ENCODE data around the gene KCNAB1.

The KCNAB1 gene

DNA sequence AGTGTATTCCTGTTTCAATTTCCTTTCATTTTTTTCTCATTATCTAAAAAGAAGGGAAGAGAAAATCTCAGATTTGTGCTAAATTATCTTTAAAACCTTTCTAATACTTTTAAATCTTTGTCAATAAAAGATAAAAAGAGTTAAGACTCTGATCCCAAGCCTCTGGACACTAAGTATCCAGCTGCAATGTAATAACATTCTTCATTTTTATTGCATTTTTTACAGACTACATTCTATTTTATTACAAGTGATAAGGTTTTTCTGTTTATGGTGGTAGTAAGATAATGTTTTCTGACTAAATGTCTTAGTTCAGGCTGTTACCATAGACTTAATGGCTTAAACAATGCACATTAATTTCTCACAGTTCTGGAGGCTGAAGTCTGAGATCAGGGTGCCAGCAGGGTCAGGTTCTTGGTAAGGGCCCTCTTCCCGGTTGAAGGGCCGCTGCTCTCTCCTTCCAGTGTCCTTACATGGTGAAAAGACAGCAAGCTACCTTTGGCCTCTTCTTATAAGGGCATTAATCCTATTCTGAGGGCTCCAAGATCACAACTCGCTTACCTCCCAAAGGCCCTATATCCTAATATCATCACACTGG, 19.7 kb downstream of the KCNAB1 start:
- DNase-seq = no peak

DNA sequence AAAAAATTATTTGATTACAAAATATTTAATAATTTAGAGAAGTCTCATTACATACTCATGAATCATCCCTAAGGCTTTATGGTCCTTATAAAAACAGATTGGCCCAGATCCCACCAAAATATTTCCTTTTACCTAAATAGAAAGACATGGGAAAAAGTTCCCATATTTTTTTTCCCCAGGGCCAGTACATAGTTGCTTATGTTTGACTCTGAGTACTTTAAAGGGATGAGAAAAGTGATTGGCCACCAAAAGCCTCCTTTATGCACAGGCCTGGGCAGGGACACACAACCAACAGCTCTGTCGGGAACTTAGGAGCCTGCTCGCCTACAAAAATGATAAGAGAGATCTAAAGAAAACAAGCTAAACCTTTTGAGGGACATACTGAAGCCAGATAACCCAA, 22.3 kb downstream of the KCNAB1 start:
- DNase-seq = peak; percentile 67

DNA sequence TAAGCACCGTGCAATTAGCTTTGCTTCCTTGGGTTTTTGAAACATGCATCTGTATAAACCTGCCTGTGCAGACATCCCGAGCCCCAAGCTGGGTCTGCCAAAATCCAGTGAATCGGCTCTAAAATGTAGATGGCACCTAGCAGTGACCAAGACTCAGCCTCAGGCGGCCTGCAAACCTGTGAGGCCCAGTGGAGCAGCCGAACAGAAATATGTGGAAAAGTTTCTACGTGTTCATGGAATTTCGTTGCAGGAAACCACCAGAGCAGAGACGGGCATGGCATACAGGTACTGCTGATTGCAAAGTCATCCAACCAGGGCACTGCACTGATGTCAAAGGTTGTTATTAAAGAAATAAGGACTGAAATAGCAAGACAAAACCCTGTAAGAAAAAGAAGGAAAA, 22.8 kb downstream of the KCNAB1 start:
- DNase-seq = no peak

DNA sequence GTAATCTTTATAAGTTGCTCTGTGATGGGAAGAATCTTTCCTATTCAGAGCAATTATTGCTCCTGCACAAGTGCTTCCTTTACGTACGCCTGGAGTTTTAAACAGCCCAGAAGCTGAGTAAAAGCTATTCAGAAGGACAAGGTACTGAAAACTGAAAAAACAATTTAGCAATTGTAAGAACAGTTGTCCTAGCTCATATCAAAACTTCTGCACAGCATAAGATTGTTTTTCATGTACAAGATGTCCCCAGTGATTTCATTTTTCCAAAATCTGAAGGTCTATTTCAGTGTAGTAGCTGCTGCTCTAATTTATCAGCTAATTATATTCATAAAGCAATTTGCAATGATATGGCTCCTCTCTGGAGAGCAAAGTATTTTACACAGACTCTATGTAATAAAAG, 23.7 kb downstream of the KCNAB1 start:
- DNase-seq = no peak

DNA sequence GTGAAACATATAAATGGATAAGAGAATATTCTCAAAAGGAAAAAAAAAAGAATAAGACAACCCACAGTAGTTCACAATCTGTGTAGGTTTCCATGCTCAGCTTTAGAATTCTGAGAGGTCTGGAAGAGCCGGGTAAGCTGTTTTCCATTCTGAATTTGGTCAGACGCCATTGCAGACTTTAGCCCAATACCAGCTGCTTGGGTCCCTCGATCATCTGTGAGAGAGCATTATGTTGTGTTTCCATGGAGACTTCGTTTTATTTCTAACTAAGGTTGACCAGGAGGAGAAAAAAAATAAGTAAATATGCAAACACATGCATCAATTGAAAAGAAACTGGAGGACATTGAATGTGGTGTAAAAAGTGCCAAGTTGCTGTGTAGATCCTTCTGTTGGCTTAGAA, 25.5 kb downstream of the KCNAB1 start:
- DNase-seq = no peak

DNA sequence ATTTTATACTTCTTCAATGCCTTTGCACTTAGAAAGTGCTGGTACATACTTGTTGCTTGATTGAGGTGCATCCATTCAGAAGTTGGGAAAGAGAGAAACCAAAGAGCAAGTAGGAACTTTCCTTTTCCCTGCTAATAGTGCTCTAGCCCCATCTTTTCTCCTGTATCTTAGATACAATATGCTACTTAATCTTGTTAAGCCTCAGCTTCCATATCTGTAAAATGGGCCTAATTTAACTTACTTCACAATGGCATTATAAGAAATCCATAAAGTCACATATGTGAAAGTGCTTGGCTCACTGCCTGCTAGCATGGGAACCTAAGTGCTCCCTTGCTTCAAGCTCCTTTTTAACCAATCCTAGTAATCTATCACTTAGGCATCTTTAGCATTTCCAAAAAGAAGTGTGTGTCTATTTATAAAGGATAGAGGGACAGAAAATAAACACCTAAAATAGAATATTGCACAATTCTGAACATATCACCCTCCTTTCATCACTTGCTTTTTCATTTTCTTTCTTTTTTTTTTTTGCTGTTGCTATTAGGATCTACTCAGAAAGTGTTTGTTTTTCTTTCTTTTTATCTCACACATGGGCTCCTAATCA, 28.1 kb downstream of the KCNAB1 start:
- no peak for DNase-seq

DNA sequence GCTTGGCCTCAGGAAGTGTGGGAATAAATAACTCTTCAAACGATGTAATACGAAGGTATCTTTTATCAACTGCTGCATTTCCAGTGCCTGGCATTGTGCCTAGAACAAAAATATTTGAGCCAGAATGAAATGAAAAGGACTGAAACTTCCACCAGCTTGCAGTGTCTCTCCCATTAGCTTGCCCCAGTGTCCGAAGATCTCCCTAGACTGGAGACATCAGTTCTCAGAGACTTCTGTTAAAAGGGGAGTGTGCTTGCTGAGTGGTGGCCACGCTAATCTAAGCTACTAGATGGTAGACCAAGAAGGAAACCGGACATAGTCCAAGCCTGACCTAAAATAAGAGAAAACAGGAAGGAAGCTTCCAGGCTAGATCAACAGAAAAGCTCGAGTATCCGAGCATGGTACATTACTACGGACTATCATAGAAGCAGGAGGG, 28.6 kb downstream of the KCNAB1 start:
- DNase-seq = no peak

DNA sequence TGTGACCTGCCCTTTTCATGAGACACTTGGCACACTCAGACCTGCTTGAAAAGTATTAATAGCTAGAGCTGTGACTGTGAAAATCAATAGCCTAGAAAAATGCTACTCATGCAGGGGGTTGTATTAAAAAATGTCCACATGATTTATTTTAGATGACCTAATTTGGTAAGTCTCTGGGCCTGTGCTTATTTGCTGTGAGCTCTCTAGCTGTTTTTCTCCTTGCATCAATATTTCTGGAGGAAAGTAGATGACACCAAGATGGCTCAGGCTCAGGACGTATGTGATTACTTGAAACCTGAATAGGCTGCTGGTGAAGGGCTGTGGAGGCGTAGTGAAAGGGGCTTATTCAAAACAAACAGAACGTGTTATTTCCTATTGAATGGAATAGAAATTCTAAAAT, 29.5 kb downstream of the KCNAB1 start:
- DNase-seq = no peak

DNA sequence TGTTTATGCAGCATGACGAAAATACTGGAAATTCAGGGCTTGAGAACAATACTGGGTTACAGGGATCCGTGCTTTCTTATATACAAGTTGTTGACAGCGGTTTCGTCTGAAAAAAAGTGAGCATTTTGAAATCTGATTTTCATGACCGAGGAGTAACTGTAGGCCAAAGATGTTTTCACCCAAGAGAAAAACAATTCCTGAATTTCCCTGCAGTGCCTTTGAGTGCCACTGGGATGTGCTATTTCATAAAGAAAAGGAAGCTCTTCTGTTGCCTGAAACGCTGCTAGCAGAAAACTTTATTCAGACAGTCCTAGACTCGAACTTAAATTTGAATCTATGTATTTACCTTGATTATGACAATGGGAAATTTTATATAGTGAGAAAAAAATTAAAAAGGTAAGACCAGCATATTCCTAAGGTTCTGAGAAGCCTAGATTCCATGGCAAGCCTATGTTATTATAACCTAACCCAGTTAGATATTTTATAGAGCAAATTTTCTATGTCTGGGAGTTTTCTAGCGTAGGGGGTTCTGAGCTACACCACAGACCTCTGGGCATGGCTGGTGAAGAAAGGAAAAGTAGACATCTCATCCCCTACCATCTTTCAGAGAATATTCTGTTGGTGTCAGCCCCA, 30.2 kb downstream of the KCNAB1 start:
- peak; percentile 50 for DNase-seq

DNA sequence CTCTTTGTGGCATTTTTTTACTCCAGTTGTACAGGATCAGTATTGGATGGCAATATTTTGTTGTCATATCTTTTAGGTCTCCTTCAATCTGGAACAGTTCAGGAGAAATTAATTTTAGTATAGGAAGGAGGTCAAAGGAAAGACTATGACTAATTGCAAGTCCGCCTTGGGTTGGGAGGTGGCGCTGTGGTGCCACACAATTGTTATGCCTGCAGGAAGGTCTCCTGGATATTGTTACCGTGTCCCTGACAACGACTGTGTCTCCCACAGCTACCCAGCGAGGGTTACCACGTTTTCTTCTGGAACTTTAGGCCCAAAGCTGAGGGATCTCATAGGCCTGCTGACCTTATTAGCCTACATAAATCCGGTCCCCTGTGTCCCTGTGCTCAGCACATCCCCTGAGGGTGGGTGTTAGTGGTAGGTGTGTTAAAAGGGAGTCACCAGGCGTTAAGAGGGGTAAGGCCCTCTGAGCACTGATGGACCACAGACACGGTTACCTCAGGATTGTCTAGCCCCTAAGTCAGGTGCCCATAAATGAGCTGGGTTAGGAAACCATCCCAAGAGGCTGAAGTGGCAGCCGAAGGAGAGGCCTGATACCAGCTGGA, 31.5 kb downstream of the KCNAB1 start:
- DNase-seq = peak; percentile 61

DNA sequence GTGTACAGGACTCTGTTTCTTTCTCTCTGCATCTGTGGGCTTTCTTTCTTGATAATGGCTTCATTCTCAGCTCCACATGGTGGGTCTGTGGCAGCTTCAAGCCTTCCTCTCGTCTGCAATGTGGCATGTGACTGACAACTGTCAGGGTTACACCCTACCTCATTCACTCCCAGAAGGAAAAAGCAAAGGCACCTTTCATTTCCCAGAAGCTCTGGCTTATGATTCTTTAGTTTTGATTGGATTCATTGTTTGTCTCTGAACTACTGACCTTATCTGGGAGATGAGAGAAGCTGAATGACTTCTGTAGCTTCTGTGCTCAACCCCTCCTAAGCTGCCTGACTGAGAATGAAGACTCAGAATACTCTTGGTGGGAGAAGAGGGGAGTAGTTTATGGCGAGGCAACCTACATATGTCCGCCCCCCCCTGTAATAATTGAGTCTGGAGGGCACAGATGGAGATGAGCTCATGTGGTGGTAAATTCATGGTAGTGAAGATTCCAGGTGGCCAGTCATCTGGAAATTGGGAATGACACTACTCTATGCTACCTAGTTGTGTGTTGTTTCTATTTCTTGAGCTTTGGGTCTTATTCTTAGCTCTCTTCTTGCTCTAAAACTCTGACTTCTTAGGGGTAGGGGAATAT, 38.4 kb downstream of the KCNAB1 start:
- no peak for DNase-seq

DNA sequence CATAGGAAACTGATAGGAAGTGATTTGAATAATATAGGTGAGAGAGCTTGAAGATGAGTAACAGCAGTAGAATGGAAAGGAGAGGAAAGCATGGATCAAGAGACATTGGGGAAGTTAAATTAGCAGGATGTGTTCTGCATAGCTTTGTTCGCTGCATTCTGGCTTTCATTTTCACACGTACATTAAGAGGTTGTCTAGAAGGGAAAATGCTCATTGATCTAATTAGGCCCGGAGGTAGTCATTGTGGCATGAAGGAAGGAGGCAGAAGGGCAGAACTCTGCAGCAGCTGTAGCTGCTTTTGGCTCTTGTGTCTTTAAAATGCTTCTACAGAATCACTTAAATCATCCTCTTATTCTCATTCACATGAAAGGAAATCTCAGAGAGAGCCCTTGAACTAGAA, 40.3 kb downstream of the KCNAB1 start:
- DNase-seq = no peak

DNA sequence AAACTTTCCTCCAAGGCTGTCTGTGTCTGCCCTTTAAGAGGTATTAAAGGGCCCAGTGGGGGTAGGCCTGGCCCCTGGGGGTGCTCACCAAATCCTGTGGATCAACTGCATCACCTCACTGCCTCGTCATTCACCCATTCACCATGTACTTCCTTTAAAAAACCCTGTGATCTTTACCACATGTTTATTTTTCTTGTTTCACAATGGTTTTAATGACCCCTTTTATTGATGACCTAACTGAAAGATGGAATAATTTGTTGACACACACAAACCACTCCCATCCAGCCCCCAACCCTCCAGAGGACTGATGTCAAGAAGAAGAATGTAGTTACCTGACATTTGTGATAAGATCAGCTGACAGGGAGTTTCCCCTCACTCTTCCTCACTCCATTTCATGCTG, 40.8 kb downstream of the KCNAB1 start:
- no peak for DNase-seq

DNA sequence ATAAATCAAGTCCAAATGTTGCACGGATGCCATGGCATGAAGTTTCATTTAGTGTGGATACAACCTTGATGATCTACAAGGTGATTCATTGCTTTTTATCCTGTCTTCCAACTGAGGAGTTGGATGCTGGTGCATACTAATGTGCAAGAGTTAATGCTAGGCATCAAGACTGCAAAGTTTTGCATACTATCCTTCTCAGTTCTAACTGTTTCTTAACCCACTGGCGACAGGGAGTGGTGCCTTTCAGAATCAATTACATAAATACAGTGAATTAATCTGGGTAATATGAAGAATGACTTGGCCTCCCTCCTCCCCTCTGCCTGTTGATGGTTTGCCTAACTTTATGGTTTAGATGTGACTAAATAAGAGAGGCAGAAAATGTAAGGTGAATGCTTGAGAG, 43.5 kb downstream of the KCNAB1 start:
- no peak for DNase-seq

DNA sequence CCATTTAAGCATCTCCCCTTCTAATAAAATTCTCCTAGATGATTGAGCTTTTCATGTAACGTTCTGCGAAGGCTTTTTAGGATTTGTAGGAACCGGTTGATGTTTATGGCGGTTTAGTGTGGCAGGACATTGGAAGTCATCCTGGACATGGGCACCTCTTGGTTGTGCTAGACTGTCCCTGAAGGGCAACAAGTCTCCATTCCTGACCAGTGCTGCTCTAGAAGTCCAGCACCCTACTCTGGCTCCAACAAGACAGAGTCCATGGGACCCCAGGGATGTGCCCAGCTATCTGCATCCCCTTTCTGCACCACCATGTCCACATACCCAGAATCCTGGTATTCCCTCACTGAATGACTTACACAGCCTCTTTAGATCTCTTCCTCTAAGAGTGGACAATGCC, 46.4 kb downstream of the KCNAB1 start:
- DNase-seq = no peak

DNA sequence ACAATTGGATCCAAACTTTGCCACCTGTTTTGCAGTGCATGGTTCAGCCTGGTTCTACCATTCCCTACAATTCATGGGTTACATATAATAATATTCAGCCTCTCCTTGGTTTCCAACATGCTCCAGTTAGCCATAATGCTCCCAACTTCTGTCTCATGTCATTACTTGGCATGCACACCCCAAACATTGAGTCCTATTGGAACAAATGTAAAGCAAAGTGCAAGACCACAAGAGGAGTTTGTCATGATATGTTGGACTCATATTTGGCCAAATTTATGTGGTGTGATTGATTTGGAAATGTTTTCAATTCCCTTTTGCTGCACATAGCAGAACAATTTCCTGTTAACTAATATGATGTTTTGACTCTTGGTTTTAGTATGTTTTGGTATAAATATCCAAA, 50.2 kb downstream of the KCNAB1 start:
- DNase-seq = no peak

DNA sequence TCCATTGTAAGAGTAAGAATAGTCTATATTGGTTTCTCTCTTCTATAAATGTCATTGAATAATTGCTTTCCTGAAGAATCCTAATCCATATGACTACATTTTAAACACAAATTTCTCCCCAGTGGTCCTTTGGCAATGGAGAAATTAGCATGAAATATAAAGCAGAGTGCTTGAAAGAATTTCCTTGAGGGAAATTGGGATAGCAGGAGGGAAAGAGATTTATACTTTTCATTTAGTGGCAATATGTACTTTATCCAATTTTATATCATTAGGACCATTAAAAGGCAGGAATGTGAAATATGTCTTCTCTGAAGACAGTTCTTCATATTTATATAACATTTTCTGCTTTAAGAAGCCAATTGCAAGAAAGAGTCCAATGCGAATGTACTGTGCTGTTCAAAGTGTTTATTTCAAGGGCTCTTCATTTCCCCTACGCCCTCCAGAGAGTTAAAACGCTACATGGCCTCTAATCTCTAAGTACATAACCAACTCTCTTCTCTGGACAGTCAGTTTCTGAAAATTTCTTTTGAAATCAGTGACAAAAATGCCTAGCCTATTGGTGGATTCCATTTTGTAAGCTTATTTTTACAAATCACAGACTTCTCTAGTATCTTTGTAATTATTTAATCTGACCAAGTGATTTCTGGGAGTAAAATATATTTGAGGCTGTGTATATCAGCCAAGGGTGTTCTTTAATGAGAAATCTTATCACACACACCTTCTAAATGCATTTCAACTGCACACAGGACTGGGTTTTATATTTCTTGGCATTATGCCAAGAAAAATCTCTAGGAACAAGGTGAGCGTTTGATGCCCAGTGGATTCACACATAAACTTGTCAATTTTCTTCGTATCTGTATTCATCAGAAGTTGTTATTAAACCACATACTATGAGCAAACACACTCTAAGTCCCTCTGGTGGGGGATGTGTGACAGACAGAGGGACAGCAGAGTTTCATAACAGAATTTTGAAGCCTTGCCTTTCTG, 51.2 kb downstream of the KCNAB1 start:
- no peak for DNase-seq

DNA sequence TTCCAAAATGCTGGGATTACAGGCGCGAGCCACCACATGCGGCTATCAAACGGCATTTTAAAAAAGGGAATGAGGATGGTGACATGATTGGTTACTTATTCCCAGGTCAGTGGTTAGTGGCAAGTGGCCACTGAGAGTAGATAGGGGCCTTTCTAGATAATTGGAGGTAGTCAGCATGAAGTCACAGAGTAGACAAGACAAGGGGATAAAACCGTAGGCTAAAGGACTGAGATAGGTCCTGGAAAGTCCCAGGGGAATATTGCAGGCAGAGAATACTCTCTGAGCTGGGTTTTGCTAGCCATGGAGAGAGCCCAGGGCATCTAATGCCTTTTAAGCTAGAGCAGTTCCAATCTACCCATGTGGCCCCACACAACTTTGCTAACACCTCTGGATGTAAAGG, 52.2 kb downstream of the KCNAB1 start:
- DNase-seq = no peak

DNA sequence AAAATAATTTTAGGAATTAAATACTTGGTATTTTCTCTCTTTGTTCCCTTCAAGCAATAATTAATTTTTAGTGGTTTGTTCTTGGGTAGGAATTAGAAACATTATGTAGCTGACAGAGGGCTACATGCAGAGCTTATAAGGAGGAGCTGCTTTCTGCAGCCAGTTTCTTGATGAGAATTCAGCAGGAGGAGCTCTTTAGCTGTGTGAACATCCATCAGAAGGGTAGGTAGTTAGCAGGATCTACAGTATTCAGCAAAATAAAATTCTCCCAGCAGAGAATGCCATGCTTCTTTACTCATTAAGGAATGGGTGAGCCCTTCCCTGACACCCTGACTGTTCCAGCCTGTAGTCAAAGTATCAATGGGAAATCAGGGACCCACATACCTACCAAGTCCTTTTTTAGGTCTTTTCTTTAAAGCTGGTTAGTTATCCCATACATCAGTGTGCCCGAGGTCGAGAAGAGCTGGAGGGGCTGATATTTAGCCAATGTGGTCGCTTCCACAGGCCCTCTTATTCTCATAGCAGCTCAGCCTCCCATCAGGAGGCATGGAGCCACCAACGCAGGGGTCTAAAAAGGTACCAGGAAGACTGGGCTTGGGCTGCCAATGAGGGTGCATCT, 54.0 kb downstream of the KCNAB1 start:
- DNase-seq = peak; percentile 28

DNA sequence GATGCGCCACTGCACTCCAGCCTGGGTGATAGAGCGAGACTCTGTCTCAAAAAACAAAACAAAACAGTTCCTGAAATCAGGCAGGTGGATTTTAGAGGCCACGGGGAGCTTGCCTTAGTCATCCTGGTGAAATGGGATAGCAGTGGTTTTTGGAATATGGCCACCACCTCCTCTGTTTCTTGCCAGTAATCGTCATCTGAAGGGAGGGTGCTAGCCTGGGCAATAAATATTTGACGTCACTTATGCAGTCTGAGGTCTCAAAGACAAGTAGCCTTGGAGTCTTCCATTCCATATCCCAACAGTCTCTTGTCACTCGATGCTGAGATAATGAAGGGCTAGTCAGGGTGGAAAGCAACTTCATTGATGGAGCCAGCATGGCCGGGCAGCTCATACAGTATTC, 55.2 kb downstream of the KCNAB1 start:
- DNase-seq = no peak

DNA sequence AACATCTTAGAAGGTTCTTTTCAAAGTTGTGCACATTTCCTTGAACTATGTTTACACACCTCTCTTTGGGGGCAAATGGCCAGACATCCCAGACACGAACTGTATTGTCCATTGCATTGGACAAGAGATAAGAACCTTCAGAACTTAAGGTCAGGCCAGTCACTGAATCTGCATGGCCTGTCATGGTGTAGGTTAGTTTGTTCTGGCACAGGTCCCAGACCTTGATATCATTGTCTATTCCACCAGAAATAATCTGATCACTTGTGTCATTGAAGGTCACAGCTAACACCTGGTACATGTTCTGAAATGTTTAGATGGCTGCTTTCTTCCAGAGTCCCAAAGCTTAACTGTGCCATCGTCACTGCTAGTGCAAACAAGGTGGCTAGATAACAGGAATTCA, 55.7 kb downstream of the KCNAB1 start:
- no peak for DNase-seq

DNA sequence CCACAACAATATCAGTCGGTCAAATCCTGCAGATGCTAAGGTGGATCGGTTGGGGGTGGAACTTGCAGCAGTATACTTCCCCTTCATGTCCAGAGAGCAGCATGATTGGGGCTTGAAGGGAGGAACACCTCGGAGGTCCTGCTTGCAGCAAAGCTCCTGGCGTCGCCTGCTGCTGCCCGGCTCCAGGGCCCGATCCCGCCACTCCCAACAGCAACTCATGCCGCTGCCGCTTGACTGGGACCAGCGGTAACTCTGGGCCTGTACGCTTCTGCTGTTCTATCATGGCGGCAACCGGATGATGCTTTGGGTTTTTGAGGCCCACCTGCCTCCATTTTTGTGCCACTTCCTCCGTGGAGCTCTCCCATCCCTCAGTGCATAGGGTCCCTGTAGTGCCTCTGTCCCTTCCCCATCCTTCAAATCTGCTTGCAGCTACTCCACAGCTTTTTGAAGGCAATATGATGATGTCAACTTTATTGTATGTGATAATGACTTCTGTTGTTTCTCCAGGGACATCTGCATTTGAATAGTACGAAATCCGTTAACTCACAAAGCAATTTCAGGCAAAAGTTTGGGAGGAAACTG, 56.3 kb downstream of the KCNAB1 start:
- no peak for DNase-seq
